B cell (primary cell): ENCODE results near the gene RAD51B.

Experiments
- EZH2 ChIP-seq: IDR thresholded peaks from 2 replicates; pipeline ENCODE4 v1.6.1; 2012; ENCODE audit warnings: borderline replicate concordance, low read depth, mild to moderate bottlenecking, moderate library complexity, low read length; ENCODE audit not compliant: insufficient read depth, poor library complexity, severe bottlenecking
- TF ChIP-seq, protein P1 (sequence below): fragments of 200-600 bp; IDR thresholded peaks from one replicate; pipeline ENCODE4 v1.8.0; 2022; ENCODE audit warnings: antibody characterized with exemption, mild to moderate bottlenecking

DNA sequence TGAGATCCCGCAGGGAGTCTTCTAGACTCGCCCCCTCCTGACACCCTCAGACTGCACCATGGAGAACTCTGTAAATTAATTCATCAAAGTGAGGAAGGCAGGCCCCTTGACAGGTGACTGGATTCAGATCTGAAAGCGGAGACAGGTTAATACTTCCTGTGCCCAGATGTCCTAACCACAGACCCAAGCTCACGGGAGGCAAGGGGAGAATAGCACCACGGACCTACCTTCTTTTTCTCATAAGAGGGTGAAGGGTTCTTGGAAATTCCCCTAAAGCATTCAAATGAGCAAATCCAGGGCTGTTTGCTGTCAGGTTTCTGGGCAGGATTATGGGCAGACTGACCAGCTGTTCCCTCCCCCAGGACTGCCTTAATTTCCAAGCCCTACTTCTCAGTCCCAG, 803.3 kb downstream of the RAD51B start:
- TF ChIP-seq, protein P1, sequence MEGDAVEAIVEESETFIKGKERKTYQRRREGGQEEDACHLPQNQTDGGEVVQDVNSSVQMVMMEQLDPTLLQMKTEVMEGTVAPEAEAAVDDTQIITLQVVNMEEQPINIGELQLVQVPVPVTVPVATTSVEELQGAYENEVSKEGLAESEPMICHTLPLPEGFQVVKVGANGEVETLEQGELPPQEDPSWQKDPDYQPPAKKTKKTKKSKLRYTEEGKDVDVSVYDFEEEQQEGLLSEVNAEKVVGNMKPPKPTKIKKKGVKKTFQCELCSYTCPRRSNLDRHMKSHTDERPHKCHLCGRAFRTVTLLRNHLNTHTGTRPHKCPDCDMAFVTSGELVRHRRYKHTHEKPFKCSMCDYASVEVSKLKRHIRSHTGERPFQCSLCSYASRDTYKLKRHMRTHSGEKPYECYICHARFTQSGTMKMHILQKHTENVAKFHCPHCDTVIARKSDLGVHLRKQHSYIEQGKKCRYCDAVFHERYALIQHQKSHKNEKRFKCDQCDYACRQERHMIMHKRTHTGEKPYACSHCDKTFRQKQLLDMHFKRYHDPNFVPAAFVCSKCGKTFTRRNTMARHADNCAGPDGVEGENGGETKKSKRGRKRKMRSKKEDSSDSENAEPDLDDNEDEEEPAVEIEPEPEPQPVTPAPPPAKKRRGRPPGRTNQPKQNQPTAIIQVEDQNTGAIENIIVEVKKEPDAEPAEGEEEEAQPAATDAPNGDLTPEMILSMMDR = no peak
- TF ChIP-seq EZH2 = no peak
